T-helper 22 cell (primary cell): ENCODE results near the gene MYADM.

Experiments used
- DNase-seq: peaks from one replicate; pipeline ENCODE4 v3.0.0-alpha.2; 2020; ENCODE audit warnings: low read depth

Gene MYADM

GRCh38 chr19:53885036-53885435 lies 17.4 kb downstream of the MYADM start:
- no peak for DNase-seq

GRCh38 chr19:53892301-53892980 lies 24.8 kb downstream of the MYADM start:
- DNase-seq = no peak

- no peak for DNase-seq
These were observed 25.3 kb downstream of the MYADM start for GRCh38 chr19:53892981-53893325.

GRCh38 chr19:53894707-53895106 lies 27.0 kb downstream of the MYADM start:
- DNase-seq = no peak

GRCh38 chr19:53896682-53897081 lies 29.0 kb downstream of the MYADM start:
- no peak for DNase-seq

GRCh38 chr19:53897459-53897858 lies 29.8 kb downstream of the MYADM start:
- DNase-seq = no peak

GRCh38 chr19:53898166-53898565 lies 30.5 kb downstream of the MYADM start:
- no peak for DNase-seq

GRCh38 chr19:53898636-53899341 lies 31.1 kb downstream of the MYADM start:
- no peak for DNase-seq

- no peak for DNase-seq
These were observed 32.6 kb downstream of the MYADM start for GRCh38 chr19:53900191-53900860.

GRCh38 chr19:53903055-53903680 lies 35.5 kb downstream of the MYADM start:
- DNase-seq = no peak

GRCh38 chr19:53904909-53905308 lies 37.2 kb downstream of the MYADM start:
- no peak for DNase-seq

- no peak for DNase-seq
These were observed 38.1 kb downstream of the MYADM start for GRCh38 chr19:53905787-53906186.

GRCh38 chr19:53906211-53907192 lies 38.8 kb downstream of the MYADM start:
- no peak for DNase-seq

GRCh38 chr19:53907193-53907581 lies 39.5 kb downstream of the MYADM start:
- no peak for DNase-seq

- no peak for DNase-seq
These were observed 40.0 kb downstream of the MYADM start for GRCh38 chr19:53907690-53908089.

GRCh38 chr19:53908106-53908934 lies 40.6 kb downstream of the MYADM start:
- DNase-seq = no peak

- no peak for DNase-seq
These were observed 41.3 kb downstream of the MYADM start, which contains the start of gene CACNG7 for GRCh38 chr19:53908935-53909415. CACNG7 (plus strand) TSS chr19:53909278; CDS start chr19:53912832, 3,554 bp downstream.

- DNase-seq = no peak
These were observed 41.9 kb downstream of the MYADM start for GRCh38 chr19:53909471-53910169.

- DNase-seq = no peak
These were observed 42.5 kb downstream of the MYADM start for GRCh38 chr19:53910170-53910518.

- DNase-seq = no peak
These were observed 45.0 kb downstream of the MYADM start for GRCh38 chr19:53912653-53913052.
